Neural progenitor cell (in vitro differentiated cells): ENCODE results near the gene ZNF652. TPM values are rescaled to one million over a fixed set of nuclear protein-coding genes. Genes with fewer than 3 reads are reported as not detected.

Experiments
- DNase-seq: peaks from one replicate; pipeline ENCODE4 v3.0.0-alpha.2; 2016; ENCODE audit warnings: low spot score
- H2AFZ ChIP-seq: fragments of 200-600 bp; sonication (generic); replicated peaks from 2 replicates; pipeline ENCODE4 v1.6.1; 2016; ENCODE audit warnings: antibody characterized with exemption
- H3F3A ChIP-seq: fragments of 200-600 bp; sonication (generic); 2 replicates; pipeline ENCODE4 v1.6.1; 2016; ENCODE audit warnings: antibody characterized with exemption, low read depth
- H3K27ac ChIP-seq: fragments of 200-600 bp; sonication (generic); 2 replicates; pipeline ENCODE4 v1.5.1; 2016; ENCODE audit warnings: mild to moderate bottlenecking
- H3K27me3 ChIP-seq: fragments of 200-600 bp; sonication (generic); 2 replicates; pipeline ENCODE4 v1.6.1; 2016; ENCODE audit warnings: mild to moderate bottlenecking, moderate library complexity
- H3K36me3 ChIP-seq: fragments of 200-600 bp; sonication (generic); 2 replicates; pipeline ENCODE4 v1.5.1; 2016
- H3K4me1 ChIP-seq: fragments of 200-600 bp; sonication (generic); 2 replicates; pipeline ENCODE4 v1.6.1; 2016; ENCODE audit warnings: mixed run types
- H3K4me2 ChIP-seq: fragments of 200-600 bp; sonication (generic); 2 replicates; pipeline ENCODE4 v1.6.1; 2016
- H3K4me3 ChIP-seq: fragments of 200-600 bp; sonication (generic); 2 replicates; pipeline ENCODE4 v1.5.1; 2016
- H3K79me2 ChIP-seq: fragments of 200-600 bp; sonication (generic); 2 replicates; pipeline ENCODE4 v1.6.1; 2016; ENCODE audit warnings: low read depth
- H3K9ac ChIP-seq: fragments of 200-600 bp; sonication (generic); 2 replicates; pipeline ENCODE4 v1.6.1; 2016
- H3K9me3 ChIP-seq: fragments of 200-600 bp; sonication (generic); 2 replicates; pipeline ENCODE4 v1.5.1; 2016; ENCODE audit warnings: low read depth
- H4K20me1 ChIP-seq: fragments of 200-600 bp; sonication (generic); 2 replicates; pipeline ENCODE4 v1.6.1; 2016; ENCODE audit warnings: low read depth
- H3K27ac Mint-ChIP-seq: 3 replicates; pipeline ENCODE4 v1.8.0; 2021; ENCODE audit warnings: mixed read lengths
- H3K27me3 Mint-ChIP-seq: 2 replicates; pipeline ENCODE4 v1.8.0; 2022; ENCODE audit warnings: low read depth, mild to moderate bottlenecking, inconsistent platforms, moderate library complexity, mixed read lengths; ENCODE audit not compliant: insufficient read depth
- H3K36me3 Mint-ChIP-seq: 3 replicates; pipeline ENCODE4 v1.8.0; 2021; ENCODE audit warnings: mixed read lengths
- H3K4me1 Mint-ChIP-seq: 3 replicates; pipeline ENCODE4 v1.8.0; 2021; ENCODE audit warnings: mixed read lengths
- H3K4me3 Mint-ChIP-seq: 3 replicates; pipeline ENCODE4 v1.8.0; 2021; ENCODE audit warnings: mild to moderate bottlenecking, moderate library complexity, mixed read lengths
- H3K9me3 Mint-ChIP-seq: 3 replicates; pipeline ENCODE4 v1.8.0; 2020; ENCODE audit warnings: mixed read lengths
- CTCF ChIP-seq: fragments of 200-600 bp; sonication (generic); IDR thresholded peaks from 2 replicates; pipeline ENCODE4 v1.5.1; 2017; ENCODE audit warnings: antibody characterized with exemption, mild to moderate bottlenecking
- EZH2 ChIP-seq: fragments of 200-600 bp; sonication (generic); IDR thresholded peaks from 2 replicates; pipeline ENCODE4 v1.6.1; 2017; ENCODE audit warnings: antibody characterized with exemption, mild to moderate bottlenecking, moderate library complexity
- EZH2phosphoT487 ChIP-seq: fragments of 200-600 bp; sonication (generic); IDR thresholded peaks from 2 replicates; pipeline ENCODE4 v1.6.1; 2017; ENCODE audit warnings: antibody characterized with exemption
- total RNA-seq: library from RNA; depleted of rRNA; stranded (reverse); fragments of >200 nt; gene quantifications from 2 replicates; pipeline ENCODE4 v1.2.3, GENCODE V29; 2015; ENCODE audit warnings: low replicate concordance

The ZNF652 gene
- total RNA-seq, 1 donor from 2014 or later: 55.7 TPM

- Histone ChIP-seq H3K79me2 (no peaks in the 10 kb centered on the region), H2AFZ (no peak overlapping the region), H3K27ac (no peak overlapping the region), H3K4me3 (no peak overlapping the region), H3K4me1 (peaks cover 7% of the 10 kb centered on the region), H3K4me2 (no peak overlapping the region), H3K9ac (no peak overlapping the region), H3K27me3 (no peaks in the 10 kb centered on the region), H3K9me3 (no peaks in the 10 kb centered on the region), H3F3A (peaks cover 12% of the 10 kb centered on the region), H4K20me1 (peaks cover 18% of the 10 kb centered on the region), H3K36me3 (no peaks in the 10 kb centered on the region)
- Mint-ChIP-seq H3K9me3 (no peaks in the 10 kb centered on the region), H3K27me3 (no peaks in the 10 kb centered on the region), H3K36me3 (peaks cover 2% of the 10 kb centered on the region), H3K27ac (no peak overlapping the region), H3K4me1 (peaks cover 3% of the 10 kb centered on the region), H3K4me3 (no peak overlapping the region)
- TF ChIP-seq EZH2phosphoT487: no peak
- no peak for TF ChIP-seq CTCF
- no peak for TF ChIP-seq EZH2
- no peak for DNase-seq
These were observed 49.3 kb downstream of the ZNF652 start for GRCh38 chr17:49312722-49313121.

- TF ChIP-seq EZH2phosphoT487 (no peak), CTCF (no peak), EZH2 (no peak)
- Mint-ChIP-seq H3K27me3 (peaks cover 3% of the 10 kb centered on the region), H3K9me3 (no peaks in the 10 kb centered on the region), H3K4me3 (no peak overlapping the region), H3K4me1 (no peaks in the 10 kb centered on the region), H3K27ac (no peak overlapping the region), H3K36me3 (peaks cover 9% of the 10 kb centered on the region)
- Histone ChIP-seq H3K9ac (no peak overlapping the region), H3K27ac (no peak overlapping the region), H3K79me2 (no peaks in the 10 kb centered on the region), H3K4me1 (no peaks in the 10 kb centered on the region), H4K20me1 (no peaks in the 10 kb centered on the region), H3F3A (no peaks in the 10 kb centered on the region), H3K4me2 (no peak overlapping the region), H3K9me3 (no peaks in the 10 kb centered on the region), H3K4me3 (no peak overlapping the region), H3K36me3 (no peaks in the 10 kb centered on the region), H2AFZ (no peak overlapping the region), H3K27me3 (no peaks in the 10 kb centered on the region)
- no peak for DNase-seq
These were observed 62.1 kb downstream of the ZNF652 start for GRCh38 chr17:49299996-49300395.

GRCh38 chr17:49298371-49298976 is 63.6 kb downstream of the ZNF652 start:
- no peak overlapping the region for H2AFZ ChIP-seq
- no peak overlapping the region for H3K27ac ChIP-seq
- TF ChIP-seq CTCF (no peak), EZH2phosphoT487 (no peak)
- H3K4me1 Mint-ChIP-seq: no peaks in the 10 kb centered on the region
- H3K27me3 Mint-ChIP-seq: peaks cover under 1% of the 10 kb centered on the region
- no peaks in the 10 kb centered on the region for H3K9me3 Mint-ChIP-seq
- peak overlapping the region; percentile 58 for H3K4me3 Mint-ChIP-seq
- H3K79me2 ChIP-seq: no peaks in the 10 kb centered on the region
- no peaks in the 10 kb centered on the region for H3K9me3 ChIP-seq
- no peak for DNase-seq
- H3K36me3 ChIP-seq: no peaks in the 10 kb centered on the region
- H3K36me3 Mint-ChIP-seq: peaks cover 7% of the 10 kb centered on the region
- H3K27ac Mint-ChIP-seq: no peak overlapping the region
- no peaks in the 10 kb centered on the region for H3K27me3 ChIP-seq
- H3K9ac ChIP-seq: no peak overlapping the region
- no peaks in the 10 kb centered on the region for H4K20me1 ChIP-seq
- H3K4me2 ChIP-seq: no peak overlapping the region
- H3K4me1 ChIP-seq: no peaks in the 10 kb centered on the region
- no peaks in the 10 kb centered on the region for H3F3A ChIP-seq
- H3K4me3 ChIP-seq: no peak overlapping the region
